Lower leg skin (tissue), 4 donors: ENCODE measurements around the gene SLC8A1. TPM values are rescaled to one million over a fixed set of nuclear protein-coding genes. Genes with fewer than 3 reads are reported as not detected.

ENCODE experiments used
- DNase-seq, 2 donors: peaks; one replicate each; pipeline ENCODE4 v3.0.0-alpha.2; 2019; ENCODE audit warnings: low spot score in 2 of 2
- H3K4me3 ChIP-seq: fragments of 200-600 bp; sonication (generic); 2 replicates; pipeline ENCODE4 v1.5.1; 2017; ENCODE audit warnings: mild to moderate bottlenecking, low read depth; ENCODE audit not compliant: poor library complexity, severe bottlenecking
- CTCF ChIP-seq, 3 donors: fragments of 450-650 bp; IDR thresholded peaks; one replicate each; pipeline ENCODE4 v1.5.1; 2016; ENCODE audit warnings: antibody characterized with exemption in 3 of 3, mild to moderate bottlenecking in 3 of 3, moderate library complexity in 2 of 3
- POLR2A ChIP-seq, 2 donors: fragments of 450-650 bp; IDR thresholded peaks; one replicate each; pipeline ENCODE4 v1.6.1; 2016 to 2017; ENCODE audit warnings: antibody characterized with exemption in 2 of 2, mild to moderate bottlenecking in 1 of 2, moderate library complexity in 1 of 2
- WGBS, 2 donors: methylation state at CpG; one replicate each; pipeline ENCODE4 v1.1.5; 2018; 5-methylcytosine and 5-hydroxymethylcytosine counted together
- intact Hi-C: fragments of 100-400 bp; cut with DNase I; formaldehyde crosslinking; loops from one replicate; pipeline ENCODE4 v1.15.0; 2023; ENCODE audit warnings: low total_unique reads
- total RNA-seq, 4 donors: library from RNA; depleted of rRNA; stranded (reverse); fragments of >200 nt; gene quantifications; one replicate each; pipeline ENCODE4 v1.1.0, GENCODE V29; 2016

The SLC8A1 gene
- total RNA-seq, 4 donors from 2014 or later = 7.5 to 21.2 (median 13.0) TPM

- intact Hi-C loops = no loop called here
- no peak for DNase-seq
- no peak overlapping the region for H3K4me3 ChIP-seq
- TF ChIP-seq POLR2A (IDR thresholded peaks at IDR 0.05) (no peak), CTCF (IDR thresholded peaks at IDR 0.05) (no peak)
- 80 to 85% methylated on average over 3 of the region's 3 CpGs for WGBS, 2 donors
These were observed 331.9 kb downstream of the SLC8A1 start for GRCh38 chr2:40120026-40120425.

- DNase-seq = no peak
- H3K4me3 ChIP-seq = no peak overlapping the region
- intact Hi-C loops = no loop called here
- 86 to 91% methylated on average over 3 of the region's 3 CpGs for WGBS, 2 donors
- TF ChIP-seq POLR2A (IDR thresholded peaks at IDR 0.05) (no peak), CTCF (IDR thresholded peaks at IDR 0.05) (no peak)
These were observed 333.3 kb downstream of the SLC8A1 start for GRCh38 chr2:40118622-40119021.

GRCh38 chr2:40115894-40116293, 336.0 kb downstream of the SLC8A1 start:
- 92% methylated on average over 4 of the region's 4 CpGs for WGBS, 2 donors
- no peak for DNase-seq
- no peak for TF ChIP-seq POLR2A (IDR thresholded peaks at IDR 0.05)
- H3K4me3 ChIP-seq = no peak overlapping the region
- intact Hi-C loops = no loop called here

- no peak for DNase-seq
- TF ChIP-seq POLR2A (IDR thresholded peaks at IDR 0.05) = no peak
- 95 to 97% methylated on average over 12 of the region's 12 CpGs for WGBS, 2 donors
- H3K4me3 ChIP-seq = no peak overlapping the region
- intact Hi-C loops = no loop called here
These were observed 336.5 kb downstream of the SLC8A1 start for GRCh38 chr2:40115348-40115747.

DNA sequence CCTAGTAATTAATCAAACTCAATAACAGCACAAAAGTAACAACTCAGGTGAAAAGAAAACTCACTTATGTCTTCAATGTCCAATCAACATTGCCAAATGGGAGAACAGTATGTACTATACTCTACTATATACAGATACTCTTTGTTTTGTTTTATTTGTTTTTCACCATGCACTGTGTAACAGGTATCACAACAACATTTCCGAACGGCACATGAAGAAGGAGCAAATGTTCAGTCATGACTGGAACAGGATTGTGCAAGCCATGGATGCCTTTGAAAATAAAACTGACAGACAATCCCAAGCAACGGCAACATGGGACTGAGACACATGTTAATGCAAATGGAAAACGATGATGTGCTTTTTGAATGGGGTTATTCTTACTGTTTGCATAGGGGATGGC, 337.9 kb downstream of the SLC8A1 start:
- 44 to 52% methylated on average over 4 of the region's 4 CpGs for WGBS, 2 donors
- no peak for DNase-seq
- intact Hi-C loops = no loop called here
- H3K4me3 ChIP-seq = no peak overlapping the region
- TF ChIP-seq POLR2A (IDR thresholded peaks at IDR 0.05) = no peak
- TF ChIP-seq CTCF (IDR thresholded peaks at IDR 0.05) = no peak

DNA sequence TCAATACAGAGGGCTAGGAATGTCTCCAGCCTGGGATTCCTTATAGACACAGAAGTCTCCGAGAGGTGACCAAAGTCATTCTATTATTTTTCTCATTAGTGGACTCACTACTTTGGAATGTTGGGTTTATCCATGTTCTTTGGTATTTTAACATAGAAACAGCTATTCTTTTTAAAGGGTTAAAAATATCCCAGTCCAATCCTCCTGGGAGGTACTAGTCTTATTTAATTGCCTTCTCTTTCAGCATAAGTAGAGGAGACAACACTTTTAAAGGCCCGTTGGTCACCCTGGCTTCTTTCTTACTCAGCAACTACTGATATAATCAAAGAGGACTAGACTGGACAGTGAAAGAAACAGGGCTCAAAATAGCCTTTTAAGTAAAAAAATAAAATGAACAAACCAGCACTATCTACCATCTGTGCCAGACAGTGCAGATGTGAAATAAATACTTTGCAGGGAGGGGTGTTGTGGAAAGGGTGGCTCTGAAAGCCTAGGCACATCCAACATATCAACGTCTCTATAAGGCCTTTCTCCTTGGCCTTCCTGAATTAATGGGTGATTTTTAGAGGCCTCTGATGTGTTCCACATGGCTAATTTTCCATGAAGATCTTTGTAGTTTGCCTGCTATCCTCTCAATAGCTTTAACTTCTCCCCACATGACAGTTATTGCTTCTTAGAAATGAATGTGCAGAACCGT, 338.5 kb downstream of the SLC8A1 start:
- intact Hi-C loops = no loop called here
- no peak for TF ChIP-seq CTCF (IDR thresholded peaks at IDR 0.05)
- no peak overlapping the region for H3K4me3 ChIP-seq
- 58 to 61% methylated on average over 4 of the region's 4 CpGs for WGBS, 2 donors
- DNase-seq = no peak

- H3K4me3 ChIP-seq = no peak overlapping the region
- WGBS, 2 donors = 89 to 93% methylated on average over 4 of the region's 4 CpGs
- intact Hi-C loops = no loop called here
- TF ChIP-seq POLR2A (IDR thresholded peaks at IDR 0.05) = no peak
- TF ChIP-seq CTCF (IDR thresholded peaks at IDR 0.05) = no peak
- no peak for DNase-seq
These were observed 342.5 kb downstream of the SLC8A1 start for GRCh38 chr2:40109381-40109780.
